ENCODE measurements around the gene GCG.

GCG gene

DNA sequence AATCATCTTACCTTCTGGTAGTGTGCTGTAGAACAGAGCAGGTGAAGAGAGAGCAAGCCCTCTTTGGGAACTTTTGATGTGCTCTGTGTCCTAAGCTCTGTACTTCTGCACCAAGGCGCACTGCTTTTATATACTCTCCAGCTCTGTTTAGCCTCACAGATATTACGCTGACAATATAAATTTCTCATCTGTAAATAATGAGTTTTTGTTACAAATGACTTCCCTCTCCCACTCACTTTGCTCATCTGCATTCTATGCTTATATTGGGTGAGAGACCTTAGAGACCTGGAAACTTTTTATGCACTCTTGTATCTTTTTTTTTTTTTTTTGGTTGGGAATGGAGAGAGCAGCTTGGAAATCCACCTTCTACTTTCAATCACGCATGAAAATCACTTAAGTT is at the start of gene GCG:
TSS of gene GCG (minus strand) at position 101 of the 400 bp plus-strand sequence. CDS start 3,069 bp downstream, outside the sequence.
- DNase-seq = no peak

GRCh38 chr2:162200636-162201035 is 48.6 kb upstream of the GCG start:
- no peak for DNase-seq

- no peak for DNase-seq
These were observed 47.9 kb upstream of the GCG start for GRCh38 chr2:162199913-162200312.

DNA sequence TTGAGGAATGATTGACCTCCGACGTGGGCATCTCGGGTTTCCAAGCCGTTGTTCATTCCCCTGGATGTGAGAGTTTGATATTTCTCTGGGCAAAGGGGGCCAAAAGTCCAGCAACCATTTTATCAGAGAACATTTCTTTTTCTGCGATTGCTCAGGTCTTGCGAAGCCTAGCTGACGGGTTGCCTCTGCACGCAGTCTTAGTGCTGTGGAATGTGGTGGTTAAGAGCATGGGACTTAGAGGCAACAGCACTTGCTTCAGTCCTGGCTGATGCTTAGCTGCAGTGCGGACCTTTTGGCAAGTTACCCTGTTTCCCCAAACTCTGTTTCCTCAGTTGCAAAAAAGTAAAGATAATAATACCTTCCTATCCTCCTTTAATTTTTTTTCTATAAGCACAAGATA is 46.2 kb upstream of the GCG start:
- DNase-seq = no peak

DNA sequence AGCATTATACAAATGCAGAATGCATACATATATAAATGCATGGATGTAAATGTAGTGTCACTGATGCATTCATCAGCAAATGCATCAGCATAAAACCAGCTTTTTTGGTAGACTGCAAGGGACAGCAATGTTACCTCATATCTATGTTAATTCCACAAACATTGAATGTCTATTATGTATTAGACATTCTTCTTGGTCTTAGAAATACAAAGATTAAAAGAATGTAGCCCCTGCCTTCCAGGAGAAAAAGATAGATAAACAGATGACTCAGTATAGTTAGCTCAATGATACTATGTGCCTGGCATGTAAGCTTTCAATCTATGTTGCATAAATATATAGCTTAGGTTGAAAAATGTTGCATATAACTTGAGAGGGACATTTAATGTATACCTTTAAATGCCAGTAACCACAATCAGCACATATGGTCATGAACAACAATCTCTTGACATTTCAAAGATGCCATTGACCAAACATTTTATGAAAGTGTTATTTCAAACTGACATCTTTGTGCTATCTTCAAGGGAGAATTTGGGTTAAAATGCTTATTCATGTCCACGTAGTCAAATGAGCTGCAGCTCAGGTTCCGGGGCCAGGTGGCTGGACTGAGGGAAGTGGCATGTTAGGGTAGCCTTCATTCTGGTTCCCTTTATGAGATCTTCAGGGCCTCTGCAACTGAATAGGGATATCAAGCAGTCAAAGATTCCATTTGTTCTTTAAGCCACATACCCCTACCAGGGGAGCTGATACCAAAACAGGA is 45.2 kb upstream of the GCG start:
- DNase-seq = no peak

DNA sequence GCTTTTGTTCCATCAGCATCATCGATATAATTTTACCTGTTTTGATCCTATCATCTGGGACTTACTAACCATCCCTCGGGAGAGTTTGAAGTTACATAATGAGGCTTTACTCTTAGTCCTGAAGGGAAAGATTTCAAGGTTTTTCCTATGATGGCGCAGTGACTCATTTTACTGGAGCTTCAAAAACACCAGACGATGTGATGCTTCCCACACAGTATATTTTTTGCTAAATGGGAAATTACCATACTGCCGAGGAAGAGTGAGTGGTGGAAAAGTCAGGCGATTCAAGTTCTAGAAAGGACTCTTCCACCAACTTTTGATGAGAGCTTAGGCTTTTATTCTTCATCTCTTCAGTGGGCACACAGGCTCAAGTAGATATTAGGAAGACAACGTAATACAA is 44.6 kb upstream of the GCG start:
- DNase-seq = no peak

- DNase-seq = no peak
These were observed 36.4 kb upstream of the GCG start for GRCh38 chr2:162188451-162188850.

- no peak for DNase-seq
These were observed 33.6 kb upstream of the GCG start for GRCh38 chr2:162185541-162186232.

DNA sequence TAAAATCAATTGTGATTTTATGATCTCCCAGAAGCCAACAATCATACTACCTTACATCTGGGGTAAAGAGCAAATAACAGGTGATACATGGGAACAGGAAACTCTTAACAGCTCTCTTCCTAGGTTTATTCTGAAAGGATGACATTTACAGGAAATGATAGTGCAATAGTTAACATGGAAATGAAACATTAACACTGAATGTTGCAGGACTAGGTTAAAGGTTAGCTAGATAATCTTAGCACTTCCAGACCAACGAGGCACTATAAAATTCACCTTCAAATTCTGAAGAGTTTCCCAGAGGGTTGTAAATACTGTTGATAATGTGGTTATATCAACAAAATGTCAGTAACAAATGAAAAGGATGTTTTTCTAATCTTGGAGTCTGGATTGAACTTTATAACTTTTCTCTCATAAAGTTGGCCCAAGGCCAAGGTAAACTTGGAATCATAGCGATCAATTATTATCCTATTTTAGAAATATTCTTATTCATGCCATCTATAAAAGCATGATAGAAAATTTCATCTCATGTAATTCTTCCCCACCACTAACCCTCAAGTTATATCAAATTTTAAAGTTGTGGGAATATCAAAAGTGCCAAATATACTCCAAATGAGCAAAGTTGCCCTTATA is 32.9 kb upstream of the GCG start:
- DNase-seq = no peak

- no peak for DNase-seq
These were observed 32.3 kb upstream of the GCG start for GRCh38 chr2:162184359-162184758.

- no peak for DNase-seq
These were observed 30.3 kb upstream of the GCG start for GRCh38 chr2:162182395-162182794.

DNA sequence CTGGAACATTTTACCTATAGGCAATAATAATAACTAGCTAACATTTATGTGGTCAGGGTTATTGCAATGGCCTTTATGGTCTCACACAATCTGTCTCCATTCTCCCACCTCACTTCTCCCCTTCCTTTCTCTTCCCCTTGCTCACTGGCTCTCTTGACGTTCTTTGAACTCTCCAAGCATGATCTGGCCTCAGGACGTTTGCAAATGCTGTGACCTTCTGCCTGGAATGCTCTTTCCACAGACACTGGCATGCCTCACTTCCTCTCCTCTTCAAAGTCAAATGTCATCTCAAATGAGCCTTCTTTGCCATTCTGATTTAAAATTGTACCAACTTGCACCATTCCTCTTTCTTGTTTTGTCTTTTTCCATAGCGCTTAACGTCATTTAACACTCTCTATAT is 25.3 kb upstream of the GCG start:
- DNase-seq = no peak

GRCh38 chr2:162175714-162176113 is 23.7 kb upstream of the GCG start:
- DNase-seq = no peak

DNA sequence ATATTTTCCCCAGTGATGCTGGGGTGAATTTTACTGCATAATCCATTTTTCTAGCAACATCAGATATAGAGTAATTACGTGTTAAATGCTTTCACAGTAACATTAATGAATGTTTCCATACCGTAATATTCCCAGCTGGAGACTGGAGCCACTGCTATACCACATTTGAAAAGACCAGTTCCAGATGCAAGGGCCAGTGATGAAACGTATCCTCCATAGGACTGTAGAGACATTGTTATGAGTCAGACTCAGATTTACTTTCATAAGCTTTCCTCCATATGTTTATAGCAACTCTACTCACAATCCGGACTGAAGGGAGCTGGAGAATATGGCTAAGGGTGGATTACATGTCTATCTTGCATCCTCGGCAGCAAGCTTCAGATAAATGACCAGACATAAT is 22.7 kb upstream of the GCG start:
- DNase-seq = no peak

GRCh38 chr2:162172802-162173370 is 20.8 kb upstream of the GCG start:
- no peak for DNase-seq

GRCh38 chr2:162166745-162167144 is 14.7 kb upstream of the GCG start:
- DNase-seq = no peak

- no peak for DNase-seq
These were observed 14.1 kb upstream of the GCG start for GRCh38 chr2:162166174-162166573.

- DNase-seq = no peak
These were observed 12.8 kb upstream of the GCG start for GRCh38 chr2:162164802-162165201.

DNA sequence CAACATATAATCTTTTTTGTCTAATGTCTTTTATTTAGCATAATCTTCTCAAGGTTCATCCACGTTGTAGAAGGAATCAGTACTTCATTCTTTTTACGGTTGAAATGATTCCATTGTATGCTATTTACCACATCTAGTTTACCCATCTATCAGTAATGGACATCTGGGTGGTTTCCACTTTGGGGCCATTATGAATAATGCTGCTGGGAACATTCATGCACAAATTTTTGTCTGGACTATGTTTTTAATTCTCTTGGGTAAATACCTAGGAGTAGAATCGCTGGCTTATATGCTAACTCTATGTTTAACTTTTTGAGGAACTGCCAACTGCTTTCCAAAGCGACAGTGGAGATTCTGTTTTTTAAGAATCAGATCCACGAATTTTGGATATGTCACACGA is 7.4 kb upstream of the GCG start:
- no peak for DNase-seq

- DNase-seq = no peak
These were observed 4.1 kb upstream of the GCG start for GRCh38 chr2:162156149-162156548.

- no peak for DNase-seq
These were observed 3.0 kb upstream of the GCG start for GRCh38 chr2:162155093-162155492.

- DNase-seq = peak; percentile 31
These were observed 1.7 kb upstream of the GCG start for GRCh38 chr2:162153608-162154224.

- no peak for DNase-seq
These were observed 2.1 kb downstream of the GCG start for GRCh38 chr2:162149940-162150339.
